ENCODE data around the gene RNF208.

- TF ChIP-seq POLR2A (IDR thresholded peaks at IDR 0.05; ENCODE audit: low read length), result no peak
- TF ChIP-seq GATA1 (IDR thresholded peaks at IDR 0.05; ENCODE audit: low read depth, low read length), result no peak
Observed at GRCh38 chr9:137188086-137188489, 34.0 kb downstream of the RNF208 start.
